Liver (tissue), 9 donors: Measurements from ENCODE around the gene ANKRD53. TPM values are rescaled to one million over a fixed set of nuclear protein-coding genes. Genes with fewer than 3 reads are reported as not detected.

ENCODE experiments used
- DNase-seq: peaks from one replicate; pipeline ENCODE4 v3.0.0-alpha.2; 2017; ENCODE audit warnings: low spot score
- H3K27ac ChIP-seq, 2 donors: one replicate each; pipeline ENCODE4 v1.7.0; 2013; ENCODE audit warnings: inconsistent platforms in 2 of 2, low read length in 2 of 2, control low read depth in 1 of 2, low read depth in 1 of 2, mild to moderate bottlenecking in 1 of 2
- H3K27me3 ChIP-seq, 4 donors: one replicate each; pipeline versions ENCODE4 v1.6.1 to v1.7.0; 2013; ENCODE audit warnings: low read length in 3 of 4, inconsistent platforms in 1 of 4, mild to moderate bottlenecking in 1 of 4, moderate library complexity in 1 of 4; ENCODE audit not compliant: control insufficient read depth in 4 of 4, insufficient read depth in 4 of 4
- H3K36me3 ChIP-seq, 4 donors: one replicate each; pipeline versions ENCODE4 v1.6.1 to v1.7.0; 2013; ENCODE audit warnings: low read length in 3 of 4, mild to moderate bottlenecking in 3 of 4, low read depth in 1 of 4, moderate library complexity in 1 of 4; ENCODE audit not compliant: control insufficient read depth in 4 of 4, insufficient read depth in 3 of 4
- H3K4me1 ChIP-seq, 4 donors: one replicate each; pipeline versions ENCODE4 v1.6.1 to v1.7.0; 2013; ENCODE audit warnings: low read length in 3 of 4, mild to moderate bottlenecking in 3 of 4, moderate library complexity in 1 of 4; ENCODE audit not compliant: control insufficient read depth in 4 of 4, insufficient read depth in 4 of 4
- H3K4me3 ChIP-seq, 3 donors: one replicate each; pipeline versions ENCODE4 v1.6.1 to v1.7.0; 2013; ENCODE audit warnings: low read length in 3 of 3, control low read depth in 1 of 3, low read depth in 1 of 3, mild to moderate bottlenecking in 1 of 3
- H3K9ac ChIP-seq, 2 donors: one replicate each; pipeline ENCODE4 v1.7.0; 2013; ENCODE audit warnings: low read length in 2 of 2, mild to moderate bottlenecking in 2 of 2, moderate library complexity in 2 of 2, control low read depth in 1 of 2, low read depth in 1 of 2
- H3K9me3 ChIP-seq, 4 donors: one replicate each; pipeline versions ENCODE4 v1.6.1 to v1.7.0; 2013; ENCODE audit warnings: low read length in 3 of 4; ENCODE audit not compliant: control insufficient read depth in 4 of 4
- EGR1 ChIP-seq, 2 donors: IDR thresholded peaks; 2 replicates each; pipeline ENCODE4 v1.6.1; 2016 to 2018; ENCODE audit warnings: antibody characterized with exemption in 2 of 2, low read depth in 2 of 2
- FOXA1 ChIP-seq: IDR thresholded peaks from 2 replicates; pipeline ENCODE4 v1.6.1; 2016; ENCODE audit warnings: antibody characterized with exemption
- FOXA2 ChIP-seq: IDR thresholded peaks from 2 replicates; pipeline ENCODE4 v1.6.1; 2016; ENCODE audit warnings: antibody characterized with exemption
- HNF4A ChIP-seq, 2 donors: conservative IDR thresholded peaks; 2 replicates each; pipeline ENCODE4 v1.6.1; 2016; ENCODE audit warnings: antibody characterized with exemption in 2 of 2, mild to moderate bottlenecking in 2 of 2
- JUND ChIP-seq, 2 donors: IDR thresholded peaks; 2 replicates each; pipeline ENCODE4 v1.6.1; 2016; ENCODE audit warnings: antibody characterized with exemption in 2 of 2
- NR2F2 ChIP-seq: IDR thresholded peaks from 2 replicates; pipeline ENCODE4 v1.6.1; 2016; ENCODE audit warnings: antibody characterized with exemption
- RAD21 ChIP-seq, 2 donors: IDR thresholded peaks; 2 replicates each; pipeline ENCODE4 v1.6.1; 2016; ENCODE audit warnings: antibody characterized with exemption in 2 of 2, mild to moderate bottlenecking in 2 of 2
- SP1 ChIP-seq: IDR thresholded peaks from 2 replicates; pipeline ENCODE4 v1.6.1; 2018; ENCODE audit warnings: antibody characterized with exemption, mild to moderate bottlenecking
- YY1 ChIP-seq: IDR thresholded peaks from 2 replicates; pipeline ENCODE4 v1.6.1; 2016; ENCODE audit warnings: antibody characterized with exemption, mild to moderate bottlenecking
- WGBS: extraction: QIAGEN DNeasy Blood & Tissue Kit; methylation state at CpG from one replicate; pipeline ENCODE4 v1.1.7; 2013; 5-methylcytosine and 5-hydroxymethylcytosine counted together
- polyA plus RNA-seq, 2 donors: library from polyadenylated mRNA; stranded (reverse) in 1 of 2; unstranded in 1 of 2; fragments of 200-250 nt in 1 of 2; fragments of >200 nt in 1 of 2; fragmentation: Nextera tagmentation in 1 of 2; extraction: Ambion mirVana in 1 of 2; gene quantifications; one replicate each; pipeline versions ENCODE4 v1.2.1 to v1.2.3, GENCODE V29; 2013 to 2015
- total RNA-seq, 2 donors: library from RNA; depleted of rRNA; stranded (reverse); fragments of >200 nt; gene quantifications; one replicate each; pipeline ENCODE4 v1.2.3, GENCODE V29; 2014
- TF ChIP-seq, protein P1 (sequence below): IDR thresholded peaks from 2 replicates; pipeline ENCODE4 v1.6.1; 2016; ENCODE audit warnings: antibody characterized with exemption
- TF ChIP-seq, protein P2 (sequence below): IDR thresholded peaks from 2 replicates; pipeline ENCODE4 v1.6.1; 2016; ENCODE audit warnings: antibody characterized with exemption, mild to moderate bottlenecking
- TF ChIP-seq, protein P3 (sequence below): fragments of 150-350 bp; IDR thresholded peaks from 2 replicates; pipeline ENCODE4 v1.5.1; 2017; ENCODE audit warnings: improper control_type of control experiment, low read depth, low read length; ENCODE audit not compliant: missing input control
- donor health status: healthy.
- donor health status: healthy.
- donor health status: healthy.
- donor health status: healthy.
- donor health status: healthy.

Gene ANKRD53
- total and polyA plus RNA-seq, 4 donors = 0.29 to 0.50 (median 0.39) TPM

DNA sequence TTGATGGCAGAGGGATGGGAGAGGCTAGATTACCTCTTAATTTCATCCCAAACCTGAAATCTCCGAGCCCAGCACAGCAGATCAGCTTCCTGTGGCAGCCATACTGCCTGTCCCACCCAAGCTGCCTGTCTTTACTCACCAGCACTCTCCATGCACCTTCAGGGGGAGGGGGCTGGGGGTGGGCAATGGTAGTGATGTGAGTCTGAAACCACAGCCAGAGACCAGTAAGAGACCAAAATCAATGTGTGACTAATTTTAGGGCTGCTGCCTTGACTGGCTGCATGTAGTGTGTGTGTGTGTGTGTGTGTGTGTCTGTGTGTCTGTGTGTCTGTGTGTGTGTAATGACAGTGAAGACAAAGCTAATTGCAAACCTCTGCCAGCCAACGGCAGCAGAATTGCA is 27.9 kb downstream of the ANKRD53 start:
- no peak for TF ChIP-seq FOXA2
- TF ChIP-seq HNF4A (conservative IDR thresholded peaks at IDR 0.05) = no peak
- TF ChIP-seq, protein P1, sequence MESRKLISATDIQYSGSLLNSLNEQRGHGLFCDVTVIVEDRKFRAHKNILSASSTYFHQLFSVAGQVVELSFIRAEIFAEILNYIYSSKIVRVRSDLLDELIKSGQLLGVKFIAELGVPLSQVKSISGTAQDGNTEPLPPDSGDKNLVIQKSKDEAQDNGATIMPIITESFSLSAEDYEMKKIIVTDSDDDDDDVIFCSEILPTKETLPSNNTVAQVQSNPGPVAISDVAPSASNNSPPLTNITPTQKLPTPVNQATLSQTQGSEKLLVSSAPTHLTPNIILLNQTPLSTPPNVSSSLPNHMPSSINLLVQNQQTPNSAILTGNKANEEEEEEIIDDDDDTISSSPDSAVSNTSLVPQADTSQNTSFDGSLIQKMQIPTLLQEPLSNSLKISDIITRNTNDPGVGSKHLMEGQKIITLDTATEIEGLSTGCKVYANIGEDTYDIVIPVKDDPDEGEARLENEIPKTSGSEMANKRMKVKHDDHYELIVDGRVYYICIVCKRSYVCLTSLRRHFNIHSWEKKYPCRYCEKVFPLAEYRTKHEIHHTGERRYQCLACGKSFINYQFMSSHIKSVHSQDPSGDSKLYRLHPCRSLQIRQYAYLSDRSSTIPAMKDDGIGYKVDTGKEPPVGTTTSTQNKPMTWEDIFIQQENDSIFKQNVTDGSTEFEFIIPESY = no peak
- TF ChIP-seq EGR1 (IDR thresholded peaks at IDR 0.05; ENCODE audit: low read depth in 2 of 2) = no peak
- no peak for TF ChIP-seq NR2F2
- TF ChIP-seq, protein P2, sequence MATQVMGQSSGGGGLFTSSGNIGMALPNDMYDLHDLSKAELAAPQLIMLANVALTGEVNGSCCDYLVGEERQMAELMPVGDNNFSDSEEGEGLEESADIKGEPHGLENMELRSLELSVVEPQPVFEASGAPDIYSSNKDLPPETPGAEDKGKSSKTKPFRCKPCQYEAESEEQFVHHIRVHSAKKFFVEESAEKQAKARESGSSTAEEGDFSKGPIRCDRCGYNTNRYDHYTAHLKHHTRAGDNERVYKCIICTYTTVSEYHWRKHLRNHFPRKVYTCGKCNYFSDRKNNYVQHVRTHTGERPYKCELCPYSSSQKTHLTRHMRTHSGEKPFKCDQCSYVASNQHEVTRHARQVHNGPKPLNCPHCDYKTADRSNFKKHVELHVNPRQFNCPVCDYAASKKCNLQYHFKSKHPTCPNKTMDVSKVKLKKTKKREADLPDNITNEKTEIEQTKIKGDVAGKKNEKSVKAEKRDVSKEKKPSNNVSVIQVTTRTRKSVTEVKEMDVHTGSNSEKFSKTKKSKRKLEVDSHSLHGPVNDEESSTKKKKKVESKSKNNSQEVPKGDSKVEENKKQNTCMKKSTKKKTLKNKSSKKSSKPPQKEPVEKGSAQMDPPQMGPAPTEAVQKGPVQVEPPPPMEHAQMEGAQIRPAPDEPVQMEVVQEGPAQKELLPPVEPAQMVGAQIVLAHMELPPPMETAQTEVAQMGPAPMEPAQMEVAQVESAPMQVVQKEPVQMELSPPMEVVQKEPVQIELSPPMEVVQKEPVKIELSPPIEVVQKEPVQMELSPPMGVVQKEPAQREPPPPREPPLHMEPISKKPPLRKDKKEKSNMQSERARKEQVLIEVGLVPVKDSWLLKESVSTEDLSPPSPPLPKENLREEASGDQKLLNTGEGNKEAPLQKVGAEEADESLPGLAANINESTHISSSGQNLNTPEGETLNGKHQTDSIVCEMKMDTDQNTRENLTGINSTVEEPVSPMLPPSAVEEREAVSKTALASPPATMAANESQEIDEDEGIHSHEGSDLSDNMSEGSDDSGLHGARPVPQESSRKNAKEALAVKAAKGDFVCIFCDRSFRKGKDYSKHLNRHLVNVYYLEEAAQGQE = no peak
- no peak for TF ChIP-seq SP1
- Histone ChIP-seq H3K9ac (no peak overlapping the region), H3K27ac (no peak overlapping the region), H3K4me3 (no peak overlapping the region), H3K9me3 (no peaks in the 10 kb centered on the region), H3K36me3 (no peaks in the 10 kb centered on the region), H3K4me1 (no peaks in the 10 kb centered on the region), H3K27me3 (no peaks in the 10 kb centered on the region)
- no peak for DNase-seq
- WGBS = 75% methylated on average over 2 of the region's 2 CpGs

DNA sequence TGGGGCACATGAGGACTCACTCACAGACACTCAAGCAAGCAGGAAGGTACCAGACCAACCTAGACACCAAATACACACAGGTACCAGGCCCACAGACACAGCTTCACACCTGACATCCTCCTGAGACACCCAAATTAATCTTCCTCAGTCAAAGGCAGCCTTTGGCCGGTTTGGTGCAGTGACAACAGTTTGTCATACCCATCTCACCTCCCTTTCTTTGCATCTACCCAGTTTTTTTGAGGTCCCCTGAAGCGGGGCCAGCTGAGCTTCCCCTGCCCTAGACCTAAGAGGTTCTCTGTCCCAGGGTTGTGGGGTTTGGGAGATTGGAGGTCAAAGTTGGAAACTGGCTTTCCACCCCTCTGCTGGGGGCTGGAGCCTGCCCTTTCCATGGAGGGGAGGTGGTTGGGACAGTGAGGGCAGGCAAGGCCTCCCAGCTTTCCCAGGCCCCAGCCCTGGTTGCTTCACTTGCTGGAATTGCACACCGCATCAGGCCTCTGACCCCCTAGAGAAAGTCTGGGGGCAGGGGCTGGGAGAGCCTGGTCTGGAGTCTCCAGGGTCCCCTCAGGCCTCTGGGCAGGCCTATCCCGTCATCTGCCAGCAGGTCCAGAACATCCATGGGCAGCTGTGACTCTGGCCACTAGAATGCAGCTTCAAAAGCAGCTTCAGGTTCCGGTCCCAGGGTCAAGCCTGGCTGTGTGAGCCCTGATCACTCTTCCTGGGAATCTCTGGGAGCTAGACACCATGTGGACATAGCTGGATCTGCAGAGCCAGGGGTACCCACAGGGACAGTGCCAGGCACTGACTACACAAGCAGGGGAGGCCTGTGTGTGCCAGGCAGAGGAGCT is 28.7 kb downstream of the ANKRD53 start:
- 89% methylated on average over 5 of the region's 5 CpGs for WGBS
- TF ChIP-seq JUND (IDR thresholded peaks at IDR 0.05) = no peak
- TF ChIP-seq HNF4A (conservative IDR thresholded peaks at IDR 0.05) = no peak
- TF ChIP-seq RAD21 (IDR thresholded peaks at IDR 0.05) = no peak
- TF ChIP-seq YY1 = no peak
- TF ChIP-seq, protein P3, sequence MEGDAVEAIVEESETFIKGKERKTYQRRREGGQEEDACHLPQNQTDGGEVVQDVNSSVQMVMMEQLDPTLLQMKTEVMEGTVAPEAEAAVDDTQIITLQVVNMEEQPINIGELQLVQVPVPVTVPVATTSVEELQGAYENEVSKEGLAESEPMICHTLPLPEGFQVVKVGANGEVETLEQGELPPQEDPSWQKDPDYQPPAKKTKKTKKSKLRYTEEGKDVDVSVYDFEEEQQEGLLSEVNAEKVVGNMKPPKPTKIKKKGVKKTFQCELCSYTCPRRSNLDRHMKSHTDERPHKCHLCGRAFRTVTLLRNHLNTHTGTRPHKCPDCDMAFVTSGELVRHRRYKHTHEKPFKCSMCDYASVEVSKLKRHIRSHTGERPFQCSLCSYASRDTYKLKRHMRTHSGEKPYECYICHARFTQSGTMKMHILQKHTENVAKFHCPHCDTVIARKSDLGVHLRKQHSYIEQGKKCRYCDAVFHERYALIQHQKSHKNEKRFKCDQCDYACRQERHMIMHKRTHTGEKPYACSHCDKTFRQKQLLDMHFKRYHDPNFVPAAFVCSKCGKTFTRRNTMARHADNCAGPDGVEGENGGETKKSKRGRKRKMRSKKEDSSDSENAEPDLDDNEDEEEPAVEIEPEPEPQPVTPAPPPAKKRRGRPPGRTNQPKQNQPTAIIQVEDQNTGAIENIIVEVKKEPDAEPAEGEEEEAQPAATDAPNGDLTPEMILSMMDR = no peak
- no peak for TF ChIP-seq FOXA1
- no peak for TF ChIP-seq SP1

More for the DNA sequence above, 28.7 kb downstream of the ANKRD53 start:
- H3K36me3 ChIP-seq = no peaks in the 10 kb centered on the region
- no peak overlapping the region for H3K27ac ChIP-seq
- H3K9me3 ChIP-seq = no peaks in the 10 kb centered on the region
- no peaks in the 10 kb centered on the region for H3K4me1 ChIP-seq
- no peak overlapping the region for H3K4me3 ChIP-seq
- H3K9ac ChIP-seq = no peak overlapping the region
- DNase-seq = no peak
- no peaks in the 10 kb centered on the region for H3K27me3 ChIP-seq
